Kidney epithelial cell (primary cell): ENCODE data around the gene BTBD17. TPM values are rescaled to one million over a fixed set of nuclear protein-coding genes. Genes with fewer than 3 reads are reported as not detected.

Experiments used
- DNase-seq: peaks from one replicate; pipeline ENCODE4 v3.0.0-alpha.2; 2010; ENCODE audit warnings: low read depth
- H3K27me3 ChIP-seq: 2 replicates; pipeline ENCODE4 v1.6.0; 2011; ENCODE audit warnings: low read length; ENCODE audit not compliant: control insufficient read depth, insufficient read depth
- H3K36me3 ChIP-seq: 2 replicates; pipeline ENCODE4 v1.5.1; 2011; ENCODE audit warnings: low read length; ENCODE audit not compliant: control insufficient read depth, insufficient read depth
- H3K4me3 ChIP-seq: 2 replicates; pipeline ENCODE4 v1.5.1; 2011; ENCODE audit warnings: low read depth, mild to moderate bottlenecking, control low read depth, low read length
- CTCF ChIP-seq: IDR thresholded peaks from 2 replicates; pipeline ENCODE4 v1.5.1; 2011; ENCODE audit warnings: mild to moderate bottlenecking, moderate library complexity, low read length, control low read depth, inconsistent platforms; ENCODE audit not compliant: insufficient read depth, poor library complexity, severe bottlenecking
- total RNA-seq: library from RNA; depleted of rRNA; stranded (reverse); fragments of >200 nt; gene quantifications from 2 replicates; pipeline ENCODE4 v1.2.3, GENCODE V29; 2015

The BTBD17 gene
- total RNA-seq, 1 donor from 2014 or later: not detected

GRCh38 chr17:74389937-74390679 lies 28.4 kb upstream of the BTBD17 start:
- Histone ChIP-seq H3K4me3 (no peak overlapping the region), H3K27me3 (peaks cover 10% of the 10 kb centered on the region), H3K36me3 (no peaks in the 10 kb centered on the region)
- no peak for TF ChIP-seq CTCF
- DNase-seq: no peak

GRCh38 chr17:74389084-74389753 lies 27.6 kb upstream of the BTBD17 start:
- Histone ChIP-seq H3K36me3 (no peaks in the 10 kb centered on the region), H3K27me3 (peaks cover 10% of the 10 kb centered on the region), H3K4me3 (no peak overlapping the region)
- no peak for DNase-seq
- no peak for TF ChIP-seq CTCF

DNA sequence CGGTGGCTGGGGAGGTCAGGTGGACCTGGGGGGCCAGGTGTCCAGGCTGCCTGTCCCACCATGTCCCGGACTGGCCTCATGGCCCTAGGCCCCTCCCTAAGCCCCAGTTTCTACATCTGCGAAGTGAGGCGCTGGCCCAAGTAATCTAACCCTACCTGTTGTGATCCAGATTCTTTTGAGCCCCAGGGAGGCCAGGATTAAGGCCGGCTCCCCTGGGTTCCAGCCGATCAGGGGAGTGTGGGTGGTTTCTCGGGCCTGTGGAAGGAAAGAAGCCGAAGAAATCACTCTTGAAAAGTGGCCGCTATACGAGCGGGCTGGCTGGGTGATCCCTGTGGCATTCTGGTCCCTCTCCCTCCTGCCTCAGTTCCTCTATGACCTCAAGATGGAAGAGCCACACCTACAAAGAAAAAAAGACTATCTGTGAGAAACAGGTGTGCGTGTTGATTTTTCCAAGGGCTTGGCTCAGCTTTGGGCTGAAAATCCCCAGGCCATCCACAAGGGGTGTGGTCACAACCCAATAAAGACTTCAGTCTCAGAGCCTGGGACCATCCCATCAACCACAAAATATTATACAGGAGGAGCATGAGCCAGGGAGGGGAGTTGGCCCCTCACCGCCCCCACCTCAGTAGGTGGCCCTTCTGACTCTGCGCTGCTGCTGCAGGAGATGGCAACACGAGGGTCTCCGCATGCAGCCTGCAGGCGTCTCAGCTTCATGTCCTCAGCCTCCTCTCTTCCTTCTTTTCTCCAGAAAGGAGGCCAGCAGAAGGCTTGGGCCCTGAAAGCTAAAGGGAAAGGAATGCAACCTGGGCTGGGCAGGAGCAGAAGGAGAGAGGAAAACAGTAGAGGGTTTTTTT lies 25.9 kb upstream of the BTBD17 start:
- no peaks in the 10 kb centered on the region for H3K36me3 ChIP-seq
- no peak for TF ChIP-seq CTCF
- no peak for DNase-seq
- H3K27me3 ChIP-seq: peaks cover 7% of the 10 kb centered on the region
- no peak overlapping the region for H3K4me3 ChIP-seq

- Histone ChIP-seq H3K36me3 (no peaks in the 10 kb centered on the region), H3K27me3 (peaks cover 5% of the 10 kb centered on the region), H3K4me3 (no peak overlapping the region)
- no peak for DNase-seq
- no peak for TF ChIP-seq CTCF
Measured at GRCh38 chr17:74386386-74386785, 24.7 kb upstream of the BTBD17 start.

DNA sequence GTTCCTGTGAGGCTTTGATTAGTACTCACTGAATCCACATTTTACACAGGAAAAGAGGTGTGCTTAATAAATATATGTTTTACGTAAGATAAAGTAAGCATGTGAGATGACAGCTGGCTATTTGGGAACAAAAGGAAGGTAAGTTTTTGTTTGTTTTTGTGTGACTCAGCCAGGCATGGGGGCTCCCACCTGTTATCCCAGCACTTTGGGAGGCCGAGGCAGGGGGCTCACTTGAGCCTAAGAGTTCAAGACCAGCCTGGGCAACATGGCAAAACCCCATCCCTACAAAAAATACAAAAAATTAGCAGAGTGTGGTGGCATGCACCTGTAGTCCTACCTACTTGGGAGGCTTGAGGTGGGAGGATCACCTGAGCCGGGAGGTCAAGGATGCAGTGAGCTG lies 23.5 kb upstream of the BTBD17 start:
- peaks cover 7% of the 10 kb centered on the region for H3K27me3 ChIP-seq
- no peak for TF ChIP-seq CTCF
- no peak overlapping the region for H3K4me3 ChIP-seq
- DNase-seq: no peak
- no peaks in the 10 kb centered on the region for H3K36me3 ChIP-seq
